Measurements from ENCODE around the gene ST3GAL6. TPM values are rescaled to one million over a fixed set of nuclear protein-coding genes. Genes with fewer than 3 reads are reported as not detected.

ST3GAL6 gene
- total RNA-seq, 1 donor from 2014 or later: not detected

DNA sequence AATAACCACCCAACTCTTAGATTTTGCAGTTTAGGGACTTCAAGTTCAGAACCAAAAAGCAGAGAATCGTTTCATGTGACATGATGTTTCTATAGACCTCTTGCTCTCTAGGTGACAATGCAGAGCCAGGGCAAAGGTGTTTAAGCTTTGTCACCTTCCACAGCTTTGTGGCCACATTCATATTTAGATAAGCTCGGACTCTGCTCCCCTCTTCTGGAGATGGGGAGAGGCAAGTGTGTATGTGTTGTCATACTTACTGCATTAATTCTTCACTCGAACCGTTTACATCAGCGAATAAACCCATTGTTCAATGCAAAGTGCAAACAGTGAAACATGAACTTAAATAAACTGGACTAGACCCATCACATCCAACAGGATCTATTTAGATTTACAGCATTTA is 33.2 kb downstream of the ST3GAL6 start:
- Mint-ChIP-seq H3K27ac (no peak overlapping the region), H3K36me3 (ENCODE audit: low read depth) (no peaks in the 10 kb centered on the region), H3K27me3 (peaks cover 2% of the 10 kb centered on the region), H3K4me1 (no peaks in the 10 kb centered on the region), H3K4me3 (no peak overlapping the region), H3K9me3 (no peaks in the 10 kb centered on the region)
- ChIA-PET CTCF (no interaction called here), POLR2A (no interaction called here)
- TF ChIP-seq, protein P1, sequence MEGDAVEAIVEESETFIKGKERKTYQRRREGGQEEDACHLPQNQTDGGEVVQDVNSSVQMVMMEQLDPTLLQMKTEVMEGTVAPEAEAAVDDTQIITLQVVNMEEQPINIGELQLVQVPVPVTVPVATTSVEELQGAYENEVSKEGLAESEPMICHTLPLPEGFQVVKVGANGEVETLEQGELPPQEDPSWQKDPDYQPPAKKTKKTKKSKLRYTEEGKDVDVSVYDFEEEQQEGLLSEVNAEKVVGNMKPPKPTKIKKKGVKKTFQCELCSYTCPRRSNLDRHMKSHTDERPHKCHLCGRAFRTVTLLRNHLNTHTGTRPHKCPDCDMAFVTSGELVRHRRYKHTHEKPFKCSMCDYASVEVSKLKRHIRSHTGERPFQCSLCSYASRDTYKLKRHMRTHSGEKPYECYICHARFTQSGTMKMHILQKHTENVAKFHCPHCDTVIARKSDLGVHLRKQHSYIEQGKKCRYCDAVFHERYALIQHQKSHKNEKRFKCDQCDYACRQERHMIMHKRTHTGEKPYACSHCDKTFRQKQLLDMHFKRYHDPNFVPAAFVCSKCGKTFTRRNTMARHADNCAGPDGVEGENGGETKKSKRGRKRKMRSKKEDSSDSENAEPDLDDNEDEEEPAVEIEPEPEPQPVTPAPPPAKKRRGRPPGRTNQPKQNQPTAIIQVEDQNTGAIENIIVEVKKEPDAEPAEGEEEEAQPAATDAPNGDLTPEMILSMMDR (IDR thresholded peaks at IDR 0.05): no peak
- intact Hi-C loops (cut with micrococcal nuclease): no loop called here
- DNase-seq (no peak), ATAC-seq (ENCODE audit: low read depth) (no peak)

DNA sequence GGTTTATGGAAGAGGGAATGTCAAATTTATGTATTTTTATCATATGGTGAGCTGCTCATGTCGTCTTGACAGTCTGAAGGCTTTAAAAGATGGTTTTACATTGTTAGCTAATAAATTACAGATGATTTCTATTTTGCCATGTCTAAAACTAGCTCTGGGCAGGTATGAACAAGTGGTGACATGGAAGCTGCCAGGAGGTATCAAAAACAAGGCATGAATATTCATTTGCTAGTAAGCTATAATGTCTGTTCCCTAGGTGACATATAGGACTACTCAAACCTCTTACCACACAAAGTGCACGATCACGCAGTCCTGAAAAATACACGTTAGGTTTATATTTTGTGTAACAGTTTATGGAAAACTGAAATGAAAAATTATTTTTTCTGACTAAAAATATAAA is 34.8 kb downstream of the ST3GAL6 start:
- ATAC-seq (ENCODE audit: low read depth) (no peak), DNase-seq (no peak)
- Mint-ChIP-seq H3K27me3 (peaks cover 2% of the 10 kb centered on the region), H3K4me1 (no peaks in the 10 kb centered on the region), H3K27ac (no peak overlapping the region), H3K4me3 (no peak overlapping the region), H3K36me3 (ENCODE audit: low read depth) (no peaks in the 10 kb centered on the region), H3K9me3 (no peaks in the 10 kb centered on the region)
- intact Hi-C loops (cut with micrococcal nuclease): no loop called here
- ChIA-PET POLR2A (no interaction called here), CTCF (no interaction called here)
- TF ChIP-seq, protein P1 (IDR thresholded peaks at IDR 0.05): no peak

DNA sequence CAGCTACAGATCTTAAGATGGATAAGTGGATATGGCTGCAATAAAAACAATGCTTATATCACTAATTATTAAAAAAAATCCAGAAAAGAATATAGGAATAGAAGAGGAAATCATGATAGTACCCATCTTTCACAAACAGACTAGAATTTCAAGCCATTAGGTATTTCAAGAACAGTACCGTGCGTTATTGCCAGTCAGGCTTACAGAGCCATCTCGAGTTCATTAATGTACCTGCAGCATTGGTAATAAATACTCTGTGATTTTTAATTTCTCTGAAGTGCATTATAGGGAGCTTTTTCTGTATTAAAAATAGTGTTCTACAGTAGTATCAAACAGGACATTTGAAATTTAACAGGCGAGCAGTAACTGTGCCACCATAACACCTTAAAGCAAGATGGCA is 35.7 kb downstream of the ST3GAL6 start:
- no peak for DNase-seq
- H3K4me3 Mint-ChIP-seq: no peak overlapping the region
- ChIA-PET POLR2A (no interaction called here), CTCF (no interaction called here)
- no peak overlapping the region for H3K27ac Mint-ChIP-seq
- TF ChIP-seq, protein P1 (IDR thresholded peaks at IDR 0.05): no peak
- H3K36me3 Mint-ChIP-seq (ENCODE audit: low read depth): no peaks in the 10 kb centered on the region
- no peaks in the 10 kb centered on the region for H3K9me3 Mint-ChIP-seq
- H3K27me3 Mint-ChIP-seq: no peaks in the 10 kb centered on the region
- intact Hi-C loops (cut with micrococcal nuclease): no loop called here
- H3K4me1 Mint-ChIP-seq: no peaks in the 10 kb centered on the region
- no peak for ATAC-seq (ENCODE audit: low read depth)

DNA sequence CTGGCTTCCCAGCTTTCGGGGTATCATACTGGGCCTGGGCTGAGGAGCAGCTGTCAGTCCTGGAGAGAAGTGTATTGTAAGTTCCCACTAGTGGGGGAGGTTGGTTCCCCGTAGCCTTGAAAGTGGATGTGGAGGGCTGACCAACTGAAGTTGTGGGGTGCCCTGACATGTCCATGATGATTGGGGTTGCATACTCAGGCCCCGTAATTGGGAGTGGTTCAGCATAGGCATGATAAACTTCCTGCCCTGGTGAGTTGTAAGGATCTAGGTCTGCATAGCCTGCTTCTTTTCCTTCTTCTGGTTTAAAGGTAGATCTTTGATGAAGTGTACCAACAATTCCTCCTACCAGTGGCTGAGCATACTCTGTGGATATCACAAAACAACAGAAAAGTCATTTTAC is 36.3 kb downstream of the ST3GAL6 start:
- no peaks in the 10 kb centered on the region for H3K4me1 Mint-ChIP-seq
- intact Hi-C loops (cut with micrococcal nuclease): no loop called here
- DNase-seq: no peak
- H3K4me3 Mint-ChIP-seq: no peak overlapping the region
- ATAC-seq (ENCODE audit: low read depth): no peak
- no peaks in the 10 kb centered on the region for H3K9me3 Mint-ChIP-seq
- POLR2A ChIA-PET: no interaction called here
- CTCF ChIA-PET: no interaction called here
- H3K36me3 Mint-ChIP-seq (ENCODE audit: low read depth): no peaks in the 10 kb centered on the region
- H3K27ac Mint-ChIP-seq: no peak overlapping the region
- TF ChIP-seq, protein P1 (IDR thresholded peaks at IDR 0.05): no peak
- no peaks in the 10 kb centered on the region for H3K27me3 Mint-ChIP-seq

DNA sequence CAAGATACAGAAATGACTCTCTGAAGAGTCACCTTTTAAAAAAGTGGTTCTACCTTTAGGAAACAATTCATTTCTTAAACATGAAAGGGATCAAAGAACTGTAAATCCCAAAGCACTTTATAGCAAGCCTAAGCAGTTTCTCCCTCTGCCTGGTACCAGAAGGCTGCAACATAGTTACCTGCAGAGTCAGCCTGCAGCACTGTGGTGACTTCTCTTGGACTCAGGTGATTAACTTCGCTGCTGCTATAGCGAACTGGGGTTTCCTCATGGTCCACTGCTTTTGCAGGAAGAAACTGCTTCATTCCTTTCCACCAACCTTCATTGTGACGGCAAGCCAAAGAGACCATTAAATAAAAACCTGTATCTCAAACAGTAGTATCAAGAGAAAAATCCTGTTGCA is 37.3 kb downstream of the ST3GAL6 start:
- CTCF ChIA-PET: no interaction called here
- Mint-ChIP-seq H3K36me3 (ENCODE audit: low read depth) (no peaks in the 10 kb centered on the region), H3K27ac (no peak overlapping the region), H3K9me3 (no peaks in the 10 kb centered on the region), H3K27me3 (no peaks in the 10 kb centered on the region), H3K4me1 (no peaks in the 10 kb centered on the region), H3K4me3 (no peak overlapping the region)
- POLR2A ChIA-PET: no interaction called here
- ATAC-seq (ENCODE audit: low read depth) (no peak), DNase-seq (no peak)
- intact Hi-C loops (cut with micrococcal nuclease): no loop called here
- TF ChIP-seq, protein P1 (IDR thresholded peaks at IDR 0.05): no peak
